Dermis lymphatic vessel endothelial cell (primary cell): ENCODE results near the gene HLA-A. TPM values are rescaled to one million over a fixed set of nuclear protein-coding genes. Genes with fewer than 3 reads are reported as not detected.

ENCODE experiments used
- total RNA-seq: library from RNA; depleted of rRNA; stranded (reverse); fragments of >200 nt; gene quantifications from 2 replicates; pipeline ENCODE4 v1.2.1, GENCODE V29; 2014

The HLA-A gene
- 592 and 1,002 TPM in 2 replicates for total RNA-seq

DNA sequence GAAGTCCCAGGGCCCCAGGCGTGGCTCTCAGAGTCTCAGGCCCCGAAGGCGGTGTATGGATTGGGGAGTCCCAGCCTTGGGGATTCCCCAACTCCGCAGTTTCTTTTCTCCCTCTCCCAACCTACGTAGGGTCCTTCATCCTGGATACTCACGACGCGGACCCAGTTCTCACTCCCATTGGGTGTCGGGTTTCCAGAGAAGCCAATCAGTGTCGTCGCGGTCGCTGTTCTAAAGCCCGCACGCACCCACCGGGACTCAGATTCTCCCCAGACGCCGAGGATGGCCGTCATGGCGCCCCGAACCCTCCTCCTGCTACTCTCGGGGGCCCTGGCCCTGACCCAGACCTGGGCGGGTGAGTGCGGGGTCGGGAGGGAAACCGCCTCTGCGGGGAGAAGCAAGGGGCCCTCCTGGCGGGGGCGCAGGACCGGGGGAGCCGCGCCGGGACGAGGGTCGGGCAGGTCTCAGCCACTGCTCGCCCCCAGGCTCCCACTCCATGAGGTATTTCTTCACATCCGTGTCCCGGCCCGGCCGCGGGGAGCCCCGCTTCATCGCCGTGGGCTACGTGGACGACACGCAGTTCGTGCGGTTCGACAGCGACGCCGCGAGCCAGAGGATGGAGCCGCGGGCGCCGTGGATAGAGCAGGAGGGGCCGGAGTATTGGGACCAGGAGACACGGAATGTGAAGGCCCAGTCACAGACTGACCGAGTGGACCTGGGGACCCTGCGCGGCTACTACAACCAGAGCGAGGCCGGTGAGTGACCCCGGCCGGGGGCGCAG, at the start of gene HLA-A:
HLA-A (plus strand) TSS at position 258 of the 778 bp plus-strand sequence; CDS start at position 280, 22 bp downstream.

Other genes with a start within 250 kb of the HLA-A start
- gene HLA-F, start 219.1 kb upstream of the HLA-A start, total RNA-seq = 14.8 and 21.6 TPM in 2 replicates
- gene HLA-G, start 114.7 kb upstream of the HLA-A start, total RNA-seq = not detected in 2 replicates
- gene POLR1H, start 118.7 kb downstream of the HLA-A start, total RNA-seq = 25.9 and 45.5 TPM in 2 replicates
- 11.1 and 12.6 TPM in 2 replicates for gene PPP1R11, start 124.7 kb downstream of the HLA-A start, total RNA-seq
- under 0.01 TPM in 1 of 2 replicates, not detected in the other for gene RNF39, start 133.2 kb downstream of the HLA-A start, total RNA-seq
- not detected in 2 replicates for gene TRIM31, start 170.6 kb downstream of the HLA-A start, total RNA-seq
- not detected in 2 replicates for gene TRIM40, start 193.6 kb downstream of the HLA-A start, total RNA-seq
- not detected in 2 replicates for gene TRIM10, start 218.7 kb downstream of the HLA-A start, total RNA-seq
- not detected in 2 replicates for gene TRIM15, start 221.0 kb downstream of the HLA-A start, total RNA-seq